GM21515 (cell line): ENCODE results near the gene C1QTNF2.

ENCODE experiments used
- ATAC-seq: cut with Tn5 transposase; IDR thresholded peaks from one replicate; pipeline ENCODE4 v1.9.1; 2021; ENCODE audit not compliant: unreplicated experiment

C1QTNF2 gene

GRCh38 chr5:160375166-160375565, 4.7 kb upstream of the C1QTNF2 start:
- ATAC-seq = no peak

DNA sequence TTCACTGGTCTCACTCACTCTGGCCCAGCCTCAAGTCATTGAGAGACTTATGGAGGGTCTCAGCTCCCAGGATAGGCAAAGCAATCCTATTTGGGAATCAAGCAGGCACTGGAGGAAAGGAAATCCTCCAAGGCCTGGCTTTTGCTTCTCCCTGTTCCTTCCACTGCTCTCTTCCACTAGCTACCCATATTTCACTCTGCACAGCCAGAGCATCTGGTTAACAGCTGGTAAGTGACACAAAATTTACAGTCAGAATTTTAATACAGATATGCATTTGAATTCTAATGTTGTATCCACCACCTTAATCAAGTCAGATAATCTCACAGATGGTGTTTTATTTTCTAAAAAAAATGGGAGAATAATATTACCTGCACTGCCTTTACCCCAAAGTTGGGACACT, 868 bp upstream of the C1QTNF2 start:
- ATAC-seq = no peak

GRCh38 chr5:160370713-160371034, 248 bp upstream of the C1QTNF2 start:
- ATAC-seq = no peak

DNA sequence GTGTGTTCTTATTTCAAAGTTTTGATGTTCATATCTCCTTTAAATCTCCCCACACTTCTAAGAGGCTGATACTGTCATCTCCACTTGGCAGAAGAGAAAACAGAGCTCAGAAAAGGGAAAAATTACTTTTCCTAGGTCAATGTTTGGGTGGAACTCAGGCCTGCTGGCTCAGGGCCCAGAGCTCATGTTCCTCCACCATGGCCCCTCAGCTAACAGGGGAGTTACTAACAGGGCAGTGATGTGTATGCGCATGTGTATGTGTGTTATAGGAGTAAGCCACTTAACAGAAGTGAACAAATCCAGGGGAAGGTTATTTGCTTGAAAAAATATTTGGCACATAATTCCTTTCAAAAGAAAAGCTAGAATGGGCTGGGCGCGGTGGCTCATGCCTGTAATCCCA, 2.5 kb downstream of the C1QTNF2 start:
- ATAC-seq = no peak

- ATAC-seq = no peak
Measured at GRCh38 chr5:160367261-160367660, 3.2 kb downstream of the C1QTNF2 start.

GRCh38 chr5:160366230-160366629, 4.2 kb downstream of the C1QTNF2 start:
- no peak for ATAC-seq

DNA sequence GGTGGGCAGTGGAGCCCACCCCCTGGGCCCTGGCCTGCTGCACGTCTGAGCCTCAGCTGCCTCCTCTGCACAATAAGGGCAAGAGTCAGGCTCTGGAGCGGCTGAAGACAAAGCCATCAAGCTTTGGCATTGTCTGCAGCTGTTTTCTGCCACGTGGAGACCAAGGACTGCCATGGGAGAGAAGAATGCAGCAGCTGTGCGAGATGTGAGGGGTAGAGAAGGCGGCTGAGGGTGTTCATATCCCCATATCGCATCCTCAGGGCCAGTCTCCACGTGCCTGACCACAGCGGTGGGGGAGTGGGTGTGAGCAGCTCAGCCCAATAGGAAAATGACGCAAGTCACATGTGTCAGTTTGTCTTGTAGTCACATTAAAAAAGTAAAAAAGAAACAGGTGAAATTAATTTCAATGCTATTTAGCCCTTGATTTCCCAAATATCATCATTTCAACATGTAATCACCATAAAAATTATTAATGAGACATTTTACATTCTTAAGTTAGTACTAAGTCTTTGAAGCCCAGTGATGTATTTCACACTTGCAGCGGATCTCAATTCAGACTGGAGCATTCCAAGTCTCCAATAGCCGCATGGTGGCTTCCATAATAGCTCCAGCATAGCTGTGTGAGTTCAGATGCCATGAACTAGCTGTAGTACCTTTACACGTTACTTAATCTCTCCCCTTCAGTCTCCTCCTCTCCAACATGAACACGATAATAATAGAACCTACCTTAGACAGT, 6.6 kb downstream of the C1QTNF2 start:
- ATAC-seq = no peak

DNA sequence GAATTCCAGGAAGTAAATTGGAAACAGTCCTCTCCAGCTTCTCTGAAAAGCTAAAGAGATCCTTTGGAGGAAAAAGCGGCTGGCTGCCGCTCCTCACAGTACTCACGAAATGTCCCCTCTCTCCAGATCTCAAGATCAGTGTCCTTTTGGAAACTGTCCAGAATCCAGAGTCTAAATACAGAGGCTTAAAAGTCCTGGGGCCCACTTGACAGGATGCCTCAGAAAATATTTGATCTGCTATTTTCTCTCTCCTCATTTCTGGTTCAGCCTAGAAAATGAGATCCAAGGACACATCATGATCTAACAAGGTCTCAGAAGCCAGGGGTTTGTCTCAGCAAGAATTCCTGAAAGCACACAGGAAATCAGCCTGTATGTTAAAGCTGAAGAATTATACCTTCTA, 7.2 kb downstream of the C1QTNF2 start:
- no peak for ATAC-seq

- ATAC-seq = no peak
Measured at GRCh38 chr5:160361624-160362228, 8.7 kb downstream of the C1QTNF2 start.

DNA sequence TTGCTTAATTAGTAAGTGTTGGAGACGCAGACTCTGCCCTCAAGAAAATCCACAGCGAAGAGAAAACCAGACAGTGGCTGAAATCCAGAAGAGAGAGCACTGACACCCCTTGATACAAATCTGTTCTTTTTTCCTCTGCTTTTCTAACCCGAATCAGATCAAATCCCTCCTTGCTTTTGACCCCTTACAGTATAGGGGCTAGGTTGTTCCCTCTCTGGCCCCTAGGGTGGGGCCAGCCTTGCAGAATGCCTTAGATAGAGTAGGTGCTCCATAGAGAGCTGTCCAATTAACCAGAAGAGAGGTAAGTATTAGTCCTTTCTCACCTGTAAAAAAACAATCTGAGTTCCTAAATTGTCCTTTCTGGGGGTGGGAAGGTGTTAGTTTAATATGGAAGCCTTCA, 10.1 kb downstream of the C1QTNF2 start:
- ATAC-seq = no peak

DNA sequence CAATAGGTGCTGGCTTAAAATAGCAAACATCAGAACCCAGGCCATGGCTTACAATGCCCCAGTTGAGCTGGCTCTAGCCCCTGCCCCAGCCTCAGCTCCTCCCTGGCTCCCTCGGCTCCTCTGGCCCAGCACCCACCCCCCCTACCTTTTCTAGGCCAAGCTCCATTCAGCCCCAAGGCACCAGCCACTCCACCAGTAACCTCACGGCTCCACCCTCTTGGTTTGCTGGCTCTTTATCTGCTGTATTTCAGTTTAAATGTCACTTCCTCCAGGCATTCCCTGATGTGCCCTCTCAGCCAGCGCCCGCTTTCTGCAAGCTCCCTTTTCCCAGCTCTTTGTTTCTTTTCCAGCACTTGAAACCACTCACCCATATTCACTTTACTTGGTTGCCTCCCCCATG, 10.6 kb downstream of the C1QTNF2 start:
- ATAC-seq = no peak

DNA sequence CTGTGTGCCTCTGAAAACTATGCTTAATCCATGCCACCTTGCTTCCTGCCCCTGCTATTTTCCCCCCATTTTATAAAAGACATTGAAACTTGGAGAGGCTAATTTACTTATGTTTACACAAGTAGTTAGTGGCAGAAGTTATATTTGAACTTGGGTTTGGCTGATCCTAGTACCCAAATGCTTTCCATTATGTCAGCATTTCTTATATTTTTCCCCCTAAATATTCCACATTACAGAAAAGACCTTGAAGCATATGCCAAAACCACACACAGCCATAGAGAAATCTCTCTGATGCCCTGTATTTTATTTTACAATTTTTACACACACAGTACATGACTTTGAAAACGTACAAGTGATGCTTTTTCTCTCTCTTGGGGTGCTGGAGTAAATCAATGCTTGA, 11.2 kb downstream of the C1QTNF2 start:
- ATAC-seq = no peak

DNA sequence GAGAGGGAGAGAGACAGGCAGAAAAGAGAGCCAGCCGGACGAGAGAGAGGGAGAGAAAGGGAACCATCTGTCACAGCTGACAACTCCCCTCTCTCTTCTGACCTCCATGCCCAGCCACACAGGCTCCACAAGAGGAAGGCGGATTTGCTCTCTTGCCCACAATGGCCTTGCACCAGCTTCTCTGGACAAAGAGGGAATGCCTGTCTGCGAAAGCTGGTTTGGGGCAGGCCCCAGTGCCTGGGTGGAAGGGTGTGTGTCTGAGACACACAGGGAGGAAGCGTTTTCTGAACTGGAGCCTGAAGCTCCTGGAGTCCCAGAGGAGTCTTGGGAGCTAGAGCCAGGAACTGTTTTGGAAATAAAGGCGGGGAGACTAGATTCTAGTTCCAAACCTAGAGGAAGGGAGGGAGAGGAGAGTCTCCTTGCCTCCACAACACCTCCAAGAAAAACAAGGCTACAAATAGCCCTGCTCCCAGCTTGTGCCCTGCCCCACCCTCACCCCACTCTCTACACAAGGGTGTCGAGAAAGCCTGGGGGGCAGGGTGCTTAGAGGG, 12.5 kb downstream of the C1QTNF2 start:
- no peak for ATAC-seq

DNA sequence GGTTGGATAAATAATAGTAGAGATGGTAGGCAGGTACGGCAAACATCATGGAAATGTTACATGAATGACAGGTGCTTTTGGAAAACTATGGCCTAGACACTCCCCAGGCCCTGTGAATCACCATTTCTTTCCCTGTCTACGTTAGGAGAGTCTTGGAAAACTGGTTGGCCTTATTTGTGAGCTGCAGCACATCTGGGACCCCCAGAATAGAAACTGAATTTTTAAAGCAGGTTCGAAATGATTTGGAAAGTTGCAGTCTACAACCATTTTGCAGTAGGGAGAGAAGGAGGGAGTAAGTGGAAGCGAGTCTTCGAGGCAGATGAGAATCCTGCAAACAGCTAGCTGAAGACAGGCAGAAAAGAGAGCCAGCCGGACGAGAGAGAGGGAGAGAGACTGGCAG, 13.0 kb downstream of the C1QTNF2 start:
- ATAC-seq = no peak

DNA sequence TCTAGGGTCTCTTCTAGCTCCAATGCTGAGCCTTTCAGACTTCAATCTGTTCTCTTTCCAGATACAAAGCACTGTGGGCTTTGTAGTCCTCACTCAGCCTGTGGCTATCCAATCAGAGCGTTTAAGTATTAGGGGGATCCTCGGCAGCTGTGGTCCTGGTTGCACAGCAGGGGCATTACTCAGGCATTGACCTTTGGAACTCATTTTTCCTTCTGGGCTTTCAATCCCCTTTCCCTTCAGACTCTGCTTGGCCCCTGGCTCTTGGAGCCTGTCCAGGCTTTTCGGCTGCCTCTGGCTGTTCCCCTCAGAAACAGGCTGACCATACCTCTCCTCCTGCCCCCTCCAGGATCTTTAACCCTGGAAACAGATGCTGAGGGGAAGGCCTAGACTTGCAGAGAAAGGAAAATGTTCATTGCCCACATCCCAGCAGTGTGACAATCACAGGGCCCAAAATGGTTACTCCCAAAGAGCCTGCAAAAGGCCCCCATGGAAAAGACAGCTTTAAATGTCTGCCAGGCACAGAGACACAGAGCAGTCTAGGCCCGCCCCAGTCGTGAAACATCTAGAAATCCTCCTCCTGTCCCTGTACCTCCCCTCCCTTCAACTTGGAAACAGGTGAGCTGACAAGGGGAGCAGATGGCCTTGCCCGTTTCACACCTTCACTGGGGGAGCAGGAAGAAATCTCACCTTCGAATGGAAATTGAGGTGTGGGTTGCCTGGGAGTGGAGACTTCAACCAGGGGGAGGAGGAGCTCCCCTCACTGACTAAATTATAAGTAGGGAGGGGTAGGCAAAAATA, 13.7 kb downstream of the C1QTNF2 start:
- ATAC-seq = no peak

- no peak for ATAC-seq
Measured at GRCh38 chr5:160354666-160355065, 15.8 kb downstream of the C1QTNF2 start.

GRCh38 chr5:160353379-160353778, 17.0 kb downstream of the C1QTNF2 start:
- no peak for ATAC-seq

DNA sequence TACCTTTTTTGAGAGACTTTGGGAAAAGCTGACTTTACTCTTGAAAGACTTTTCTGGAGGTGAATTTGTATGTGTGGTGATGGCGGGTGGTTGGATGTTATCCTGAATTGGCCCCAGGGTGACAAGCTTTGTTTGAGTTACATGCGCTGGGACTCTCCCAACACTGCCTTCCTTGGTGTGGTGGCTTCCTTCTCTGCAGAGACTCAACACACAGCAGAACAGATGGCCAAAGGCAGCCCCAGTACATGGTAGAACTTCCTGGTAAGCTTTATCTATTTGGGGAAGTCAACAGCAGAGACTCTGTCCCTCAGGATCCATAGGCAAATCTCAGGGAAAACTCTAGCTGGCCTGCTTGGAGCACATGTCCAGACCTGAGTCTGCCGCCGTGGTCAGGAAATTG, 18.1 kb downstream of the C1QTNF2 start:
- no peak for ATAC-seq

GRCh38 chr5:160349935-160350303, 20.5 kb downstream of the C1QTNF2 start:
- ATAC-seq = no peak

DNA sequence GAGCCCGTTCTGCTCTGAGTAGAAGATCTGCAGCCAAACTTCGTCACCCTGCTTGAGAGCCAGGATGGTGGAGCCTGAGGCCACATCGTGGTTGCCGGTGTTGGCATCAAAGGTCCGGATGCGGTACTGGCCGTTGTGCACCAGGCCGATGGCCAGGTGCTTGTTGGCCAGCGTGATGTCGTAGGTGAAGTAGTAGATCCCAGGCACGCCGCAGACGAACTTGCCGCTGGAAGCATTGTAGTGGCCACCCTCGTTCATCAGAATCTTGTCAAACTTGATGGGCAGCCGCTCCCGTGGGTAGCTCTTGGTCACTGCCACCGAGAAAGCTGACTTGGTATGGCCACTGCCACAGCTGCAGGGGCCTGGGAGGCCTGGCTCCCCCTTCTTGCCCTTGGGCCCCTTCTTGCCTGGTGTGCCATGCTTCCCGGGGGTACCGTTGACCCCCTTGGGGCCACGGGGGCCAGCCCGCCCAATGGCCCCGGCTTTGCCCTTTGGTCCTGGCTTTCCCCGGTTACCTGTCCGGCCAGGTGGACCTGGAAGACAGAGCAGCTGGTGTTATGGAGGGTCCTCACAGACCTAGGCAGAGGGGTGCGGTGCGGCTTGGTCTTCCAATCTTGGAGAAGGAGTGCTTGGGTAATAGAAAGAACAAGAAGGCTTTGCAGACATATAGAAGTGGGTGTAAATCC, 21.0 kb downstream of the C1QTNF2 start:
- no peak for ATAC-seq

DNA sequence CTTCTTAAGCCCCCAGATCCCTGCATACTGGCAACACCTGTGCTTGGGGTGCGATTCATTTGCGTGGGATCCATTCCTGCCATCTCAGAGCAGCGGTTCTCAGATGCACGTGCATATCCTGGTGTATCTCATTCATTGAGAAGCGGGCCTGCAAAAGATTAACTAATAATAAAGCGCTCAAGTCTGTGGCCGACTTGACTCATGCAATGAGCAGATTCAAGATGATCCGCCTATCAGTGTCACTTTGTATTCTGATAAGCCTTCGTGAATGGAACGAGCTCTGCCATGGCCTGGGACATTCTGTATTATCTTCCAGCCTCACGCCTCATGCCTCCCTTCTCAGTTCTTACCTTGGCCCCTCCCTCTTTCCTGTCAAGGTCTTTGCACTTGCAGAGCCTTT, 22.3 kb downstream of the C1QTNF2 start:
- no peak for ATAC-seq
